Esophagus muscularis mucosa (tissue), 4 donors: ENCODE data around the gene EMCN. TPM values are rescaled to one million over a fixed set of nuclear protein-coding genes. Genes with fewer than 3 reads are reported as not detected.

Source experiments
- DNase-seq: peaks from one replicate; pipeline ENCODE4 v3.0.0-alpha.2; 2017; ENCODE audit errors: extremely low spot score
- H3K27ac ChIP-seq, 4 donors: fragments of 200-600 bp; sonication (generic); replicated peaks in 1 of 4; 1 replicate in 3 of 4; 2 replicates in 1 of 4; pipeline ENCODE4 v1.5.1; 2016 to 2019; ENCODE audit warnings: mild to moderate bottlenecking in 1 of 4
- H3K27me3 ChIP-seq, 4 donors: fragments of 200-600 bp; sonication (generic); one replicate each; pipeline versions ENCODE4 v1.5.1 to v1.6.0; 2016 to 2019
- H3K36me3 ChIP-seq, 4 donors: fragments of 200-600 bp; sonication (generic); one replicate each; pipeline ENCODE4 v1.5.1; 2016 to 2019
- H3K4me1 ChIP-seq, 4 donors: fragments of 200-600 bp; sonication (generic); one replicate each; pipeline ENCODE4 v1.5.1; 2016 to 2019
- H3K4me3 ChIP-seq, 4 donors: fragments of 200-600 bp; sonication (generic); 1 replicate in 2 of 4; 2 replicates in 2 of 4; pipeline ENCODE4 v1.5.1; 2016 to 2019; ENCODE audit warnings: mild to moderate bottlenecking in 4 of 4, moderate library complexity in 1 of 4
- H3K9me3 ChIP-seq, 4 donors: fragments of 200-600 bp; sonication (generic); 1 replicate in 3 of 4; 2 replicates in 1 of 4; pipeline ENCODE4 v1.5.1; 2016 to 2019
- CTCF ChIP-seq, 3 experiments: fragments of 200-600 bp in 2 of 3; fragments of 450-650 bp in 1 of 3; sonication (generic) in 2 of 3; IDR thresholded peaks; one replicate each; pipeline ENCODE4 v1.5.1; 2017 to 2019; ENCODE audit warnings: antibody characterized with exemption in 3 of 3, mild to moderate bottlenecking in 2 of 3, moderate library complexity in 1 of 3
- EP300 ChIP-seq: sonication (generic); formaldehyde crosslinking; IDR thresholded peaks from one replicate; pipeline ENCODE4 v1.6.1; 2017; ENCODE audit warnings: antibody characterized with exemption
- POLR2A ChIP-seq: fragments of 450-650 bp; IDR thresholded peaks from one replicate; pipeline ENCODE4 v1.6.1; 2017; ENCODE audit warnings: antibody characterized with exemption, moderate library complexity, mild to moderate bottlenecking, low read depth
- POLR2AphosphoS5 ChIP-seq, 2 donors: sonication (generic); formaldehyde crosslinking; IDR thresholded peaks; one replicate each; pipeline ENCODE4 v1.6.1; 2017; ENCODE audit warnings: antibody characterized with exemption in 2 of 2
- WGBS: methylation state at CpG from one replicate; pipeline ENCODE4 v1.1.5; 2018; 5-methylcytosine and 5-hydroxymethylcytosine counted together
- intact Hi-C: fragments of 100-400 bp; cut with DNase I; formaldehyde crosslinking; loops from one replicate; pipeline ENCODE4 v1.15.1; 2023
- total RNA-seq, 4 donors: library from RNA; depleted of rRNA; stranded (reverse); fragments of >200 nt; gene quantifications; one replicate each; pipeline versions ENCODE4 v1.1.0 to v1.2.1, GENCODE V29; 2016

Gene EMCN
- total RNA-seq, 4 donors from 2014 or later: 6.2 to 26.3 (median 16.2) TPM

- Histone ChIP-seq H3K4me1 (peaks cover 0 to 15% (median 0%) of the 10 kb centered on the region in 4 donors), H3K36me3 (no peaks in the 10 kb centered on the region), H3K27me3 (no peaks in the 10 kb centered on the region), H3K4me3 (no peak overlapping the region), H3K9me3 (no peaks in the 10 kb centered on the region), H3K27ac (no peak overlapping the region)
- WGBS: 59% methylated on average over 1 of the region's 1 CpG
- TF ChIP-seq EP300: no peak
- no peak for TF ChIP-seq POLR2AphosphoS5 (IDR thresholded peaks at IDR 0.05)
- TF ChIP-seq CTCF (IDR thresholded peaks at IDR 0.05): no peak
- TF ChIP-seq POLR2A: no peak
- DNase-seq: no peak
- intact Hi-C loops: no loop called here
Measured at GRCh38 chr4:100422894-100423293, 94.9 kb downstream of the EMCN start.

DNA sequence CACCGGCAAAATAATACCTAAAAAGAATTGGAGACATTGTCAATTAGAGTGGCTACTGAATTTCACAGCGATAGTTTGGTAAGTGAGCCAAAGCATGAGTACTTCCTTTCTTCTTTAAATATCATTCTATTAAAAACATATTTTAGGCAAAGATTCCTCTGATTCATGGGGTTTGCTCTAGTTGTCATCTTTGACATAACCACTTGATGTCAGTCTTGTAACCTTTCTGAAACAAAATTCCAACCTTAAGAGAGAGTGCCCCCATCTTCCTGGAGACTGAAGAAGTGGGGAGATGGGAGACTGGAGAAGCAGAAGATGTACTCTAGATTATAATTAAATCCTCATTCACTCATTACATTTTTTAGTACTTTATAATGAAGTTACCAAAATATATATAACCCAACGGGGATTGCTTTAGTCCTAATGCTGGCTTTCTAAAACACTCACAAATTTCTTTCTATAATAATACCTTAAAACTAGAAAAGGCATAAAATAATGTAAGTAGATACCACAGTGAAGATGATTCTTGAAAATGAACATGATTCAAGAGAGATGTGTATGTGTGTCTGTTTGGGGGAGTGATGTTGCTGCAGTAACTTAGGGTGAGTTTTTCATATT is 96.4 kb downstream of the EMCN start:
- Histone ChIP-seq H3K9me3 (no peaks in the 10 kb centered on the region), H3K4me1 (peaks cover 0 to 15% (median 0%) of the 10 kb centered on the region in 4 donors), H3K27me3 (no peaks in the 10 kb centered on the region), H3K4me3 (no peak overlapping the region), H3K36me3 (no peaks in the 10 kb centered on the region), H3K27ac (no peak overlapping the region)
- intact Hi-C loops: no loop called here
- DNase-seq: no peak
- 58% methylated on average over 3 of the region's 3 CpGs for whole genome bisulfite sequencing
- peak; percentile 19 to 52 (median 31) for TF ChIP-seq CTCF (IDR thresholded peaks at IDR 0.05)
- no peak for TF ChIP-seq POLR2AphosphoS5 (IDR thresholded peaks at IDR 0.05)
- no peak for TF ChIP-seq EP300

- 46% methylated on average over 2 of the region's 2 CpGs for WGBS
- Histone ChIP-seq H3K9me3 (no peaks in the 10 kb centered on the region), H3K4me3 (no peak overlapping the region), H3K27me3 (no peaks in the 10 kb centered on the region), H3K27ac (no peak overlapping the region), H3K36me3 (no peaks in the 10 kb centered on the region), H3K4me1 (peaks cover 0 to 15% (median 0%) of the 10 kb centered on the region in 4 donors)
- no peak for DNase-seq
- TF ChIP-seq POLR2A (no peak), CTCF (IDR thresholded peaks at IDR 0.05) (no peak), POLR2AphosphoS5 (IDR thresholded peaks at IDR 0.05) (no peak), EP300 (no peak)
- intact Hi-C loops: no loop called here
Measured at GRCh38 chr4:100420571-100420970, 97.3 kb downstream of the EMCN start.

GRCh38 chr4:100417565-100417964 is 100.3 kb downstream of the EMCN start:
- intact Hi-C loops: no loop called here
- no peaks in the 10 kb centered on the region for H3K27me3 ChIP-seq
- H3K27ac ChIP-seq: no peak overlapping the region
- no peak for DNase-seq
- 33% methylated on average over 1 of the region's 1 CpG for WGBS
- H3K9me3 ChIP-seq: no peaks in the 10 kb centered on the region
- TF ChIP-seq CTCF (IDR thresholded peaks at IDR 0.05): no peak
- TF ChIP-seq POLR2AphosphoS5 (IDR thresholded peaks at IDR 0.05): no peak
- no peak for TF ChIP-seq POLR2A
- TF ChIP-seq EP300: no peak
- no peak overlapping the region for H3K4me3 ChIP-seq
- H3K36me3 ChIP-seq: no peaks in the 10 kb centered on the region
- peaks cover 0 to 8% (median 0%) of the 10 kb centered on the region in 4 donors for H3K4me1 ChIP-seq
